Gastrocnemius medialis (tissue), 4 donors: ENCODE results near the gene ZBTB44. TPM values are rescaled to one million over a fixed set of nuclear protein-coding genes. Genes with fewer than 3 reads are reported as not detected.
"Not testable (repeated sequence)": the region's sequence is repeated elsewhere in the genome, so short reads cannot be mapped to it uniquely, and the experiment has no call there.

Experiments used
- ATAC-seq, 2 donors: fragments of 150-250 bp; one replicate each; pipeline ENCODE4 v1.9.1; 2016
- DNase-seq, 2 donors: peaks; one replicate each; pipeline ENCODE4 v3.0.0-alpha.2; 2019
- H3K27ac ChIP-seq, 4 donors: fragments of 200-600 bp; sonication (generic); 1 replicate in 1 of 4; 2 replicates in 3 of 4; pipeline ENCODE4 v1.5.1; 2016 to 2018; ENCODE audit warnings: mild to moderate bottlenecking in 2 of 4, moderate library complexity in 1 of 4
- H3K27me3 ChIP-seq, 3 donors: fragments of 200-600 bp; sonication (generic) in 2 of 3; 1 replicate in 1 of 3; 2 replicates in 2 of 3; pipeline versions ENCODE4 v1.5.1 to v1.6.0; 2016 to 2019; ENCODE audit warnings: mild to moderate bottlenecking in 1 of 3, moderate library complexity in 1 of 3
- H3K36me3 ChIP-seq, 2 donors: fragments of 200-600 bp; sonication (generic) in 1 of 2; one replicate each; pipeline ENCODE4 v1.5.1; 2017 to 2018
- H3K4me1 ChIP-seq, 2 donors: fragments of 200-600 bp; sonication (generic) in 1 of 2; one replicate each; pipeline ENCODE4 v1.5.1; 2016 to 2017; ENCODE audit warnings: mild to moderate bottlenecking in 2 of 2
- H3K4me3 ChIP-seq, 4 donors: fragments of 200-600 bp; sonication (generic) in 3 of 4; 1 replicate in 1 of 4; 2 replicates in 3 of 4; pipeline ENCODE4 v1.5.1; 2016 to 2019; ENCODE audit warnings: mild to moderate bottlenecking in 2 of 4
- H3K9me3 ChIP-seq, 3 donors: fragments of 200-600 bp; sonication (generic) in 2 of 3; 1 replicate in 1 of 3; 2 replicates in 2 of 3; pipeline ENCODE4 v1.5.1; 2016 to 2019
- POLR2A ChIP-seq, 2 donors: fragments of 450-650 bp; IDR thresholded peaks; one replicate each; pipeline ENCODE4 v1.6.1; 2017; ENCODE audit warnings: antibody characterized with exemption in 2 of 2, mild to moderate bottlenecking in 2 of 2, moderate library complexity in 2 of 2
- in situ Hi-C, 4 donors: fragments of 200-750 bp; cut with MboI; loops; one replicate each; pipeline versions ENCODE4 v1.15.0 to v1.8.0; 2017; ENCODE audit warnings: low sequenced_read_pairs in 4 of 4
- intact Hi-C: fragments of 100-400 bp; cut with DNase I; formaldehyde crosslinking; loops from one replicate; pipeline ENCODE4 v1.15.1; 2023; ENCODE audit warnings: low total_unique reads
- total RNA-seq, 4 donors: library from RNA; depleted of rRNA; stranded (reverse); fragments of >200 nt; gene quantifications; one replicate each; pipeline versions ENCODE4 v1.1.0 to v1.2.3, GENCODE V29; 2016
- TF ChIP-seq, protein P1 (sequence below), 5 experiments: fragments of 450-650 bp in 3 of 5; fragments of 200-600 bp in 2 of 5; sonication (generic) in 2 of 5; IDR thresholded peaks in 4 of 5; conservative IDR thresholded peaks in 1 of 5; 1 replicate in 4 of 5; 2 replicates in 1 of 5; pipeline ENCODE4 v1.5.1; 2016 to 2019; ENCODE audit warnings: antibody characterized with exemption in 5 of 5, mild to moderate bottlenecking in 3 of 5, moderate library complexity in 3 of 5

The ZBTB44 gene
- total RNA-seq, 4 donors from 2014 or later: 57.4 to 108 (median 68.8) TPM

GRCh38 chr11:130234315-130234714, 80.4 kb downstream of the ZBTB44 start:
- TF ChIP-seq, protein P1, sequence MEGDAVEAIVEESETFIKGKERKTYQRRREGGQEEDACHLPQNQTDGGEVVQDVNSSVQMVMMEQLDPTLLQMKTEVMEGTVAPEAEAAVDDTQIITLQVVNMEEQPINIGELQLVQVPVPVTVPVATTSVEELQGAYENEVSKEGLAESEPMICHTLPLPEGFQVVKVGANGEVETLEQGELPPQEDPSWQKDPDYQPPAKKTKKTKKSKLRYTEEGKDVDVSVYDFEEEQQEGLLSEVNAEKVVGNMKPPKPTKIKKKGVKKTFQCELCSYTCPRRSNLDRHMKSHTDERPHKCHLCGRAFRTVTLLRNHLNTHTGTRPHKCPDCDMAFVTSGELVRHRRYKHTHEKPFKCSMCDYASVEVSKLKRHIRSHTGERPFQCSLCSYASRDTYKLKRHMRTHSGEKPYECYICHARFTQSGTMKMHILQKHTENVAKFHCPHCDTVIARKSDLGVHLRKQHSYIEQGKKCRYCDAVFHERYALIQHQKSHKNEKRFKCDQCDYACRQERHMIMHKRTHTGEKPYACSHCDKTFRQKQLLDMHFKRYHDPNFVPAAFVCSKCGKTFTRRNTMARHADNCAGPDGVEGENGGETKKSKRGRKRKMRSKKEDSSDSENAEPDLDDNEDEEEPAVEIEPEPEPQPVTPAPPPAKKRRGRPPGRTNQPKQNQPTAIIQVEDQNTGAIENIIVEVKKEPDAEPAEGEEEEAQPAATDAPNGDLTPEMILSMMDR (IDR thresholded peaks at IDR 0.05 in 4 of 5, conservative IDR thresholded peaks at IDR 0.05 in 1 of 5): no peak
- TF ChIP-seq POLR2A (IDR thresholded peaks at IDR 0.05): no peak
- no peaks in the 10 kb centered on the region for H3K9me3 ChIP-seq
- ATAC-seq (no peak), DNase-seq (no peak)
- in situ Hi-C loops: no loop called here
- H3K27me3 ChIP-seq: no peaks in the 10 kb centered on the region
- peaks cover 0 to 44% of the 10 kb centered on the region in 2 donors for H3K36me3 ChIP-seq
- no peak overlapping the region for H3K27ac ChIP-seq
- intact Hi-C loops: no loop called here
- no peak overlapping the region for H3K4me3 ChIP-seq
- no peaks in the 10 kb centered on the region for H3K4me1 ChIP-seq

DNA sequence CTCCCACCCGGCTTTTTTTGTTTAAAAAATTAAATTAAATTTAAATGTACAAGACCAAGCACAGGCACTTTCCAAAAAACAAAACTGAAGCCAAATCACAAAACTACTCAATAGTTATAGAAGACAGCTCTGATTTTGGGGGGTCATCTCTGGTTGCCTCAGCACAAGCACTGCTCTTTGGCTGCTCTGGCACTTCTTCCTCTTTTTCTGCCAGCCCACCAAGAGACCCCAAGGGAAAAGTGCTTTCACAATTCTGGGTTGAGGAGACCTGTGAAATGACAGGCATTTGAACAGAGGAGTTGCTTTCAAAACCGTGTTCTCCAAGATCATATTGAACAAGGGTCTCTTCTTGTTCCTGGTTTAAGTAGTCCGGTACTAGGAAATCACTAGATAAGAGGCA, 80.8 kb downstream of the ZBTB44 start:
- H3K36me3 ChIP-seq: peaks cover 0 to 40% of the 10 kb centered on the region in 2 donors
- DNase-seq, H3K27me3 ChIP-seq, H3K27ac ChIP-seq, ATAC-seq, H3K4me1 ChIP-seq, in situ Hi-C loops, H3K9me3 ChIP-seq, intact Hi-C loops, H3K4me3 ChIP-seq: not testable (repeated sequence)

DNA sequence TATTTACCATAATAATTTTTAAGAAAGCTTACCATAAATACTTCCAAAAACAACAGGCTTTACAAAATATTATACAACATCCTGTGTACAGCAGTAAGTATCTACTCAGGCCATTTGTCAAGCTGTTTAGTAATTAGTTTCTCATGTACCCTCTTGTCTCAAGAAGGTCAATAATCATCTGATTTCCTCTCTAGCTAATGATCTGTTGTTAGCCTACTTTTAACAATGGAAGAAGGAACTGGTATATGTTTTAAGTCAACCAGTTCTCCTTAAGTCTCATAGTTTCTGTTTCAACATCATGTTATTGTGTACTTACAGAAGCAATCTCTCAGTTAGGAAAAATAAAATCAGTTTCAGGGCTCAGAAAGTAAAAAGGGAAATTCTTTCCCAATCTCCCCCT, 81.2 kb downstream of the ZBTB44 start:
- H3K4me1 ChIP-seq, H3K4me3 ChIP-seq, H3K27me3 ChIP-seq, H3K27ac ChIP-seq, ATAC-seq, H3K9me3 ChIP-seq, intact Hi-C loops, DNase-seq, in situ Hi-C loops: not testable (repeated sequence)
- H3K36me3 ChIP-seq: peaks cover 0 to 36% of the 10 kb centered on the region in 2 donors

DNA sequence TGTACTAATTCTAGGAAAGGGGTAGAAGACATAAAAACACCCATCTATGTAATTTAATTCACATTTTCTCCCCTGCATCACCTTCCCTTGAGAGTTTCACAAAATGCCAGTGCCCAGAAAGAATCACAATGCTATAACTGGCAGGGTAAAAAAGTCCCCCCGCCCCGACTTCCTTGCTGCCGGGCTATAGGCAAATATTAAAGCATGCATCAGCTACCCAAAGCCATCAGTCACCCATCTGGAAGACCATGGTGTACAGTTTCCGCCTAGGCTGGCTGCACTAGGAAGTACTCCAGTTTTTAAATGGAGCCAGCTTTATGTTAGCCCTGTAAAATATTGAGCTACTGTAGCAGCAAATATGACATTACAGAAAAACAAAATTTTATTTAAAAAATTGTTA, 87.3 kb downstream of the ZBTB44 start:
- Histone ChIP-seq H3K4me1 (no peaks in the 10 kb centered on the region), H3K4me3 (no peak overlapping the region), H3K36me3 (no peaks in the 10 kb centered on the region), H3K27ac (no peak overlapping the region), H3K27me3 (no peaks in the 10 kb centered on the region), H3K9me3 (no peaks in the 10 kb centered on the region)
- in situ Hi-C loops: no loop called here
- ATAC-seq (no peak), DNase-seq (no peak)
- TF ChIP-seq, protein P1 (IDR thresholded peaks at IDR 0.05 in 4 of 5, conservative IDR thresholded peaks at IDR 0.05 in 1 of 5): no peak
- intact Hi-C loops: no loop called here

DNA sequence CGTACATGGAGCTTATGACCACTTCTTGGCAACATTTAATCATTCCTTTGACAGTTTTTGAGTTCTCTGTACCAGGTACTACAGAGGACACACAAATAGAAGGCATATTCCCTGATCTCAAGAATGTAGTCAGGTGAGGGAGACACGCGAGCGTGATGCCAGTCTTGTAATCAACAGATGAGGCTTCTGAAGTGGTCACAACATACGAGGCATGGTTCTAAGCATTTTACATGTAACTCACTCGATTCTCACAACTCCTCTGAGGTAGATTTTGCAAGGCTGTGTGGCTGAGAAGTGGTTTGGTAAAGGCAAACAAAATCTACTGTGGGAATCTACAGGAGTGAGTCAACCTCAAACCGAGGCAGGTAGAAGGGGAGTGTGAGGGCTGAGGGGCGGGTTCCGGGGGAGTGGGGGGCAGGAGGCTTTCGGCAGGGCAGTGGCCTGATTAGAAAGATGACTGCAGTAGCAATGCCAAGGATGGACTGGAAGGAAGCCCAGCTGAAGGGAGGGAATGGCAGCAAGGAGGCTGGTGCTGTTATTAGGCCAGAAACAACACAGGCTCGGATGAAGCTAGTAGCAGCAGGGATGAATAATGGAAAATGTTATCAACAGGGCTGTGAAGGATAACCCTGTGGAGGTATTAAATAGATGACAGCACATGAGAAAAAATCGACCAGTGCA, 91.3 kb downstream of the ZBTB44 start:
- intact Hi-C loops (no loop called here), in situ Hi-C loops (loop anchor here (25.0 kb wide), 3 partner anchors 164 to 664 kb away; no protein-coding TSS in a partner anchor)
- no peak overlapping the region for H3K27ac ChIP-seq
- H3K27me3 ChIP-seq: no peaks in the 10 kb centered on the region
- no peaks in the 10 kb centered on the region for H3K36me3 ChIP-seq
- H3K4me3 ChIP-seq: no peak overlapping the region
- DNase-seq: no peak
- H3K9me3 ChIP-seq: no peaks in the 10 kb centered on the region
- no peak for TF ChIP-seq POLR2A (IDR thresholded peaks at IDR 0.05)
- TF ChIP-seq, protein P1 (IDR thresholded peaks at IDR 0.05 in 4 of 5, conservative IDR thresholded peaks at IDR 0.05 in 1 of 5): no peak
- ATAC-seq: no peak
- H3K4me1 ChIP-seq: no peaks in the 10 kb centered on the region
